ENCODE results near the gene ZSWIM7. TPM values are rescaled to one million over a fixed set of nuclear protein-coding genes. Genes with fewer than 3 reads are reported as not detected.

The ZSWIM7 gene
- total and polyA plus RNA-seq, 2 experiments from 2014 or later: 16.3 to 50.4 TPM

- no peak for TF ChIP-seq CTCF (conservative IDR thresholded peaks at IDR 0.05; ENCODE audit: low read depth in 2 of 2)
- no peak for TF ChIP-seq STAT1 (IDR thresholded peaks at IDR 0.05; ENCODE audit: unreplicated experiment)
- no peak for TF ChIP-seq ZNF114 (CRISPR knock-in tag; IDR thresholded peaks at IDR 0.05)
- TF ChIP-seq REST (IDR thresholded peaks at IDR 0.05; ENCODE audit: unreplicated experiment): no peak
- TF ChIP-seq JUNB (IDR thresholded peaks at IDR 0.05; ENCODE audit: unreplicated experiment): no peak
- TF ChIP-seq NANOG (IDR thresholded peaks at IDR 0.05; ENCODE audit: borderline replicate concordance): no peak
- TF ChIP-seq ZNF331 (CRISPR knock-in tag; IDR thresholded peaks at IDR 0.05; ENCODE audit: low read depth): no peak
These were observed 27.6 kb downstream of the ZSWIM7 start (continued) for GRCh38 chr17:15971882-15972281.

GRCh38 chr17:15971098-15971678, 28.3 kb downstream of the ZSWIM7 start:
- peaks cover 8% of the 10 kb centered on the region for H3F3A ChIP-seq (replicated peaks; ENCODE audit: low read depth)
- DNase-seq (ENCODE audit: low spot score): peak; percentile 35
- H3K4me1 Mint-ChIP-seq: peaks cover 41% of the 10 kb centered on the region
- no peak overlapping the region for H3K4me3 Mint-ChIP-seq
- peak overlapping the region; percentile 18; the same call in 1 of the 2 replicates for H3K27ac ChIP-seq (ENCODE audit: low read depth)
- TF ChIP-seq JUNB (IDR thresholded peaks at IDR 0.05; ENCODE audit: unreplicated experiment) (no peak), ETS1 (IDR thresholded peaks at IDR 0.05) (no peak), ZNF114 (CRISPR knock-in tag; IDR thresholded peaks at IDR 0.05) (no peak), NANOG (IDR thresholded peaks at IDR 0.05; ENCODE audit: borderline replicate concordance) (no peak), CREB1 (CRISPR knock-in tag; IDR thresholded peaks at IDR 0.05; ENCODE audit: low read depth) (no peak), EZH2phosphoT487 (IDR thresholded peaks at IDR 0.05; ENCODE audit: unreplicated experiment) (no peak), STAT1 (IDR thresholded peaks at IDR 0.05; ENCODE audit: unreplicated experiment) (no peak)
- H3K36me3 Mint-ChIP-seq (ENCODE audit: low read depth): peaks cover 17% of the 10 kb centered on the region
- H2AFZ ChIP-seq: no peak overlapping the region
- H3K4me1 ChIP-seq (ENCODE audit: insufficient read depth): peaks cover 17% of the 10 kb centered on the region
- H3K9me2 ChIP-seq (ENCODE audit: insufficient read depth): 0 out of 2 replicates have a peak, but pooled peaks cover 7% of the 10 kb centered on the region
- no peak overlapping the region for H3K4me3 ChIP-seq
- no peak overlapping the region for H3K27ac Mint-ChIP-seq
- peaks cover 7% of the 10 kb centered on the region for H3K27me3 Mint-ChIP-seq (ENCODE audit: insufficient read depth, low read depth, poor library complexity)
- H3K79me2 ChIP-seq (replicated peaks; ENCODE audit: insufficient read depth): no peaks in the 10 kb centered on the region; the same call in 1 of the 2 replicates
- no peaks in the 10 kb centered on the region for H3K9me3 Mint-ChIP-seq
- no peaks in the 10 kb centered on the region for H3K36me3 ChIP-seq (ENCODE audit: insufficient read depth)
- no peaks in the 10 kb centered on the region for H4K20me1 ChIP-seq (replicated peaks; ENCODE audit: insufficient read depth)
- no peak for ATAC-seq
- H3K4me2 ChIP-seq: 0 out of 2 replicates have a peak overlapping the region, but pooled peaks have one; percentile 20
- H3K27me3 ChIP-seq (ENCODE audit: insufficient read depth): no peaks in the 10 kb centered on the region
